Measurements from ENCODE around the gene AP2M1. TPM values are rescaled to one million over a fixed set of nuclear protein-coding genes. Genes with fewer than 3 reads are reported as not detected.
"Not testable (repeated sequence)": the region's sequence is repeated elsewhere in the genome, so short reads cannot be mapped to it uniquely, and the experiment has no call there.

The AP2M1 gene
- 353 and 355 TPM in 2 replicates for total RNA-seq (2014; rRNA removed; shearing (Covaris generic))
- 393 and 418 TPM in 2 replicates for polyA plus RNA-seq (2015; cell fraction: cytosol; rRNA removed)
- polyA plus RNA-seq (2015; cell fraction: nucleus; rRNA removed): 252 and 280 TPM in 2 replicates

GRCh38 chr3:184174646-184175492 lies at the start of gene AP2M1:
Gene AP2M1 (plus strand): TSS chr3:184174855. CDS start chr3:184176994, 2,139 bp downstream.
- peak; percentile 99 for DNase-seq (ENCODE audit: low read depth, low spot score)

GRCh38 chr3:184126006-184126405 lies 48.6 kb upstream of the AP2M1 start:
- DNase-seq (ENCODE audit: low read depth, low spot score): no peak
- in situ Hi-C loops (cut with HindIII; ENCODE audit: low pct_unique_long_range_greater_than_20kb, low sequenced_read_pairs): no loop called here

More at GRCh38 chr3:184174646-184175492, at the start of gene AP2M1:
- in situ Hi-C loops (cut with HindIII; ENCODE audit: low pct_unique_long_range_greater_than_20kb, low sequenced_read_pairs): no loop called here

- in situ Hi-C loops (cut with HindIII; ENCODE audit: low pct_unique_long_range_greater_than_20kb, low sequenced_read_pairs): no loop called here
- peak; percentile 60 for DNase-seq (ENCODE audit: low read depth, low spot score)
Observed at GRCh38 chr3:184129012-184129411, 45.6 kb upstream of the AP2M1 start.

GRCh38 chr3:184132945-184133344 lies 41.7 kb upstream of the AP2M1 start:
- DNase-seq (ENCODE audit: low read depth, low spot score): no peak
- in situ Hi-C loops (cut with HindIII; ENCODE audit: low pct_unique_long_range_greater_than_20kb, low sequenced_read_pairs): no loop called here

GRCh38 chr3:184133840-184134745 lies 40.6 kb upstream of the AP2M1 start:
- DNase-seq (ENCODE audit: low read depth, low spot score): peak; percentile 90
- in situ Hi-C loops (cut with HindIII; ENCODE audit: low pct_unique_long_range_greater_than_20kb, low sequenced_read_pairs): no loop called here

GRCh38 chr3:184134746-184135148 lies 39.9 kb upstream of the AP2M1 start:
- DNase-seq (ENCODE audit: low read depth, low spot score): no peak
- in situ Hi-C loops (cut with HindIII; ENCODE audit: low pct_unique_long_range_greater_than_20kb, low sequenced_read_pairs): no loop called here

GRCh38 chr3:184135149-184135910 lies 39.3 kb upstream of the AP2M1 start, which contains the start of gene EIF2B5:
Gene EIF2B5 (plus strand): TSS chr3:184135358. CDS start chr3:184135386, 28 bp downstream.
- peak; percentile 96 for DNase-seq (ENCODE audit: low read depth, low spot score)
- in situ Hi-C loops (cut with HindIII; ENCODE audit: low pct_unique_long_range_greater_than_20kb, low sequenced_read_pairs): no loop called here

DNA sequence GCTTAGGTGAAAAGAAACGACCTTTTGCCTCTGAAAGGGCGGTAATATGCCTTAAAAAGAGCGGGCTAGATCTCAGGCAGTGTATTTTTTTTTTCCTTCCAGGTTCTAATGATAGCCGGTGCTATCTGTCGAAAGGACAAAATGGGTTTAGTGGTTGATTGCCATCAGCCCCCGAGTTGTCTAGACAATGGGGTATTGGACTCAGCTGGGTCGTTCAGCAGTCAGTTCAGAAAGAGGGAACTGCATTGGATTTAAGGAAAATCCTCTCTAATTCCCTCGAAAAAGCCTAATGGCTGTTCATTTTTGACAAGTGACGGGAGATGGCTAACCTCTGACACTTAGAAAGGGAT lies 38.8 kb upstream of the AP2M1 start:
- in situ Hi-C loops (cut with HindIII; ENCODE audit: low pct_unique_long_range_greater_than_20kb, low sequenced_read_pairs): no loop called here
- DNase-seq (ENCODE audit: low read depth, low spot score): no peak

DNA sequence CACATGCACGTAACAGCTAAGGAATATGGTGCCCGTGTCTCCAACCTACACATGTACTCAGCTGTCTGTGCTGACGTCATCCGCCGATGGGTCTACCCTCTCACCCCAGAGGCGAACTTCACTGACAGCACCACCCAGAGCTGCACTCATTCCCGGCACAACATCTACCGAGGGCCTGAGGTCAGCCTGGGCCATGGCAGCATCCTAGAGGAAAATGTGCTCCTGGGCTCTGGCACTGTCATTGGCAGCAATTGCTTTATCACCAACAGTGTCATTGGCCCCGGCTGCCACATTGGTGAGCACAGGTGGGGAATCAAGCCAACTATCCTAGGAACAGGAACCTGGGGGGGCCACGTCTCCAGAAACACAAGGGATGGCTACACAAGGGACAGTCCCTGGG lies 34.2 kb upstream of the AP2M1 start:
- no peak for DNase-seq (ENCODE audit: low read depth, low spot score)
- in situ Hi-C loops (cut with HindIII; ENCODE audit: low pct_unique_long_range_greater_than_20kb, low sequenced_read_pairs): no loop called here

GRCh38 chr3:184142199-184142598 lies 32.5 kb upstream of the AP2M1 start:
- no peak for DNase-seq (ENCODE audit: low read depth, low spot score)
- in situ Hi-C loops (cut with HindIII; ENCODE audit: low pct_unique_long_range_greater_than_20kb, low sequenced_read_pairs): no loop called here

- no peak for DNase-seq (ENCODE audit: low read depth, low spot score)
- in situ Hi-C loops (cut with HindIII; ENCODE audit: low pct_unique_long_range_greater_than_20kb, low sequenced_read_pairs): no loop called here
Observed at GRCh38 chr3:184143327-184143726, 31.3 kb upstream of the AP2M1 start.

GRCh38 chr3:184144505-184144904 lies 30.1 kb upstream of the AP2M1 start:
- DNase-seq (ENCODE audit: low read depth, low spot score): no peak
- in situ Hi-C loops (cut with HindIII; ENCODE audit: low pct_unique_long_range_greater_than_20kb, low sequenced_read_pairs): no loop called here

- DNase-seq (ENCODE audit: low read depth, low spot score): peak; percentile 59
- in situ Hi-C loops (cut with HindIII; ENCODE audit: low pct_unique_long_range_greater_than_20kb, low sequenced_read_pairs): no loop called here
Observed at GRCh38 chr3:184145111-184145524, 29.5 kb upstream of the AP2M1 start.

DNA sequence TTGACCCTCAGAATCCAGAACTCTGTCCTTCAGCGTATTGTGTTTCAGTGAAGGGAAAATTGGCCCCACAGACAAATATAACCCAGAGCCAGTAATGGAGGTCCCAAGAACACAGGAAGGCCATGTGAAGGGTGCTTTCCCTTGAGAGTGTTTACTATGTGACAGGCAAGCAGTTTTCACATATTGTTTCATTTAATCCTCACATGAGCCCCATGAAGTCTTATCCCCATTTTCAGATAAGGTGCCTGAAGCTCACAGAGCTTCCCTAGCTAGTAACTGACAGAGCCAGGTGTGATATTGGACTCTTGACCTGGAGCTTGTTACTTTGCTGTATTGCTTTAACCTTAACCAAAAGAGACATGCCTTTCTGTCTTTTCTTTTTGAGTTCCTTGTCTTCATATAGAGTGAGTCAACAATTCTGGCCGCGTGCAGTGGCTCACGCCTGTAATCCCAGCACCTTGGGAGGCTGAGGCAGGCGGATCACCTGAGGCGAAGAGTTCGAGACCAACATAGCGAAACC lies 28.8 kb upstream of the AP2M1 start:
- no peak for DNase-seq (ENCODE audit: low read depth, low spot score)
- in situ Hi-C loops (cut with HindIII; ENCODE audit: low pct_unique_long_range_greater_than_20kb, low sequenced_read_pairs): no loop called here

DNA sequence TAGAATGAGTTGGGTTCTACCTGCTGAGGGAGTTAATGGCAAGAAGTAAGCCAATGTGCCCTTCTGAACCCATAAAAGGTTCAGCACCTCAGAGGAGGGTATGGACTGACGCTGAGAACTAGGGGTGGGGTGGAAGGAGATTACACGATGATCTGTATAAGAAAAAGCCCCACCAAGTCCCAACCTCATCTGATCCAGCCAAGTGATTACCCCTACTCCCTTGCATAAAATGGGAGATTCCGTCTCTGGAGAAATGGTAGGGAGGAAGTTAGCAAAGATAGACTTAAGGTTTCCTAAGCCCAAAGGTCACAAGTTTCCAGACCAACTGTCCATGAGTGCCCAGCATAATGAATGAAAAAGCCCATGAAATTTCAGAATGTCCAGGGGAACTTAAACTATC lies 26.6 kb upstream of the AP2M1 start:
- DNase-seq (ENCODE audit: low read depth, low spot score): no peak
- in situ Hi-C loops (cut with HindIII; ENCODE audit: low pct_unique_long_range_greater_than_20kb, low sequenced_read_pairs): no loop called here

DNA sequence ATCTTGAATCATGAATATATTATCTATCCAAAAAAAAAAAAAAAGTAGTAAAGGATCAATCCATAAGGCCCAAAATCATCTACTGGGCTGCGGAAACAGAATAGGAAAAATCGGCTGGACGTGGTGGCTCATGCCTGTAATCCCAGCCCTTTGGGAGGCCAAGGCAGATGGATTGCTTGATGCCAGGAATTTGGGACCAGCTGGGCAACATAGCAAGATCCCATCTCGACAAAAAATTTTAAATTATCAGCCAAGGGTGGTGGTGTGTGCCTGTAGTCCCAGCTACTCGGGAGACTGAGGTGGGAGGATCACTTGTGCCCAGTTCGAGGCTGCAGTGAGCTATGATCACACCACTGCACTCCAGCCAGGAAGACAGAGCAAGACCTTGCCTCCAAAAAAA lies 25.5 kb upstream of the AP2M1 start:
- in situ Hi-C loops (cut with HindIII; ENCODE audit: low pct_unique_long_range_greater_than_20kb, low sequenced_read_pairs): no loop called here
- no peak for DNase-seq (ENCODE audit: low read depth, low spot score)

DNA sequence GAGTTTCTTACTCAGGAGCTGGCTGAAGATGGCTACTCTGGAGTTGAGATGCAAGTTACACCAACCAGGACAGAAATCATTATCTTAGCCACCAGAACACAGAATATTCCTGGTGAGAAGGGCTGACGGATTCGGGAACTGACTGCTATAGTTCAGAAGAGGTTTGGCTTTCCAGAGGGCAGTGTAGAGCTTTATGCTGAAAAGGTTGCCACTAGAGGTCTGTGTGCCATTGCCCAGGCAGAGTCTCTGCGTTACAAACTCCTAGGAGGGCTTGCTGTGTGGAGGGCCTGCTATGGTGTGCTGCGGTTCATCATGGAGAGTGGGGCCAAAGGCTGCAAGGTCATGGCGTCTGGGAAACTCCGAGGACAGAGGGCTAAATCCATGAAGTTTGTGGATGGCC lies 24.9 kb upstream of the AP2M1 start:
- peak; percentile 71 for DNase-seq (ENCODE audit: low read depth, low spot score)
- in situ Hi-C loops (cut with HindIII; ENCODE audit: low pct_unique_long_range_greater_than_20kb, low sequenced_read_pairs): not testable (repeated sequence)

Measured in SK-MEL-5 (cell line).